Lung (tissue), 16 donors: ENCODE measurements around the gene B3GNT8. TPM values are rescaled to one million over a fixed set of nuclear protein-coding genes. Genes with fewer than 3 reads are reported as not detected.
A peak's percentile ranks its signal among the peaks of the same experiment; 100 is the strongest.
"Not testable (repeated sequence)": the region's sequence is repeated elsewhere in the genome, so short reads cannot be mapped to it uniquely, and the experiment has no call there.

Experiments used
- ATAC-seq: fragments of 200-7000 bp; cut with Tn5 transposase; one replicate; pipeline ENCODE4 v1.9.1; 2020; ENCODE audit warnings: moderate number of reproducible peaks; ENCODE audit not compliant: insufficient read depth, low FRiP score
- DNase-seq, 3 donors: peaks; one replicate each; pipeline ENCODE4 v3.0.0-alpha.2; 2013 to 2017
- H3K27ac ChIP-seq, 2 donors: one replicate each; pipeline ENCODE4 v1.5.1; 2013; ENCODE audit warnings: mild to moderate bottlenecking in 2 of 2, moderate library complexity in 2 of 2, control low read depth in 1 of 2, inconsistent platforms in 1 of 2, low read depth in 1 of 2, low read length in 1 of 2
- H3K27me3 ChIP-seq, 3 donors: one replicate each; pipeline ENCODE4 v1.5.1; 2013; ENCODE audit warnings: low read length in 2 of 3; ENCODE audit not compliant: control insufficient read depth in 3 of 3, insufficient read depth in 3 of 3
- H3K36me3 ChIP-seq, 4 donors: one replicate each; pipeline ENCODE4 v1.5.1; 2013; ENCODE audit warnings: low read length in 4 of 4, mild to moderate bottlenecking in 1 of 4, moderate library complexity in 1 of 4; ENCODE audit not compliant: control insufficient read depth in 4 of 4, insufficient read depth in 4 of 4
- H3K4me1 ChIP-seq, 5 donors: one replicate each; pipeline ENCODE4 v1.5.1; 2013; ENCODE audit warnings: low read length in 5 of 5, mild to moderate bottlenecking in 2 of 5, moderate library complexity in 1 of 5; ENCODE audit not compliant: control insufficient read depth in 5 of 5, insufficient read depth in 5 of 5
- H3K4me3 ChIP-seq: one replicate; pipeline ENCODE4 v1.5.1; 2013; ENCODE audit warnings: mild to moderate bottlenecking, control low read depth, moderate library complexity
- H3K9ac ChIP-seq, 2 donors: one replicate each; pipeline ENCODE4 v1.5.1; 2013; ENCODE audit warnings: low read length in 2 of 2, control low read depth in 1 of 2; ENCODE audit not compliant: insufficient read depth in 1 of 2
- H3K9me3 ChIP-seq, 4 donors: one replicate each; pipeline ENCODE4 v1.5.1; 2013; ENCODE audit warnings: low read length in 3 of 4, mild to moderate bottlenecking in 1 of 4, moderate library complexity in 1 of 4; ENCODE audit not compliant: control insufficient read depth in 4 of 4, insufficient read depth in 3 of 4
- WGBS, 2 donors: extraction: QIAGEN DNeasy Blood & Tissue Kit; methylation state at CpG; one replicate each; pipeline ENCODE4 v1.1.7; 2013; 5-methylcytosine and 5-hydroxymethylcytosine counted together
- long read RNA-seq, 5 donors: transcript quantifications; one replicate each; lab custom pipeline, GENCODE V29; 2026
- polyA plus RNA-seq, 2 donors: library from polyadenylated mRNA; stranded (reverse); fragments of 200-250 nt; gene quantifications; one replicate each; pipeline ENCODE4 v1.2.1, GENCODE V29; 2013
- total RNA-seq, 2 donors: library from RNA; depleted of rRNA in 1 of 2; stranded (reverse); fragments of >200 nt in 1 of 2; gene quantifications; one replicate each; pipeline ENCODE4 v1.2.1, GENCODE V29; 2014 to 2021
- TF ChIP-seq, protein P1 (sequence below): IDR thresholded peaks from 2 replicates; pipeline ENCODE4 v1.5.1; 2012; ENCODE audit warnings: mild to moderate bottlenecking; ENCODE audit errors: control extremely low read depth, extremely low read depth
- donor health status: control.
- donor health status: control.
- donor health status: Bipolar disorder and iron deficiency.
- donor health status: healthy.
- donor health status: DM: yes; HTN: yes; CAD: no.

The B3GNT8 gene, protein sequence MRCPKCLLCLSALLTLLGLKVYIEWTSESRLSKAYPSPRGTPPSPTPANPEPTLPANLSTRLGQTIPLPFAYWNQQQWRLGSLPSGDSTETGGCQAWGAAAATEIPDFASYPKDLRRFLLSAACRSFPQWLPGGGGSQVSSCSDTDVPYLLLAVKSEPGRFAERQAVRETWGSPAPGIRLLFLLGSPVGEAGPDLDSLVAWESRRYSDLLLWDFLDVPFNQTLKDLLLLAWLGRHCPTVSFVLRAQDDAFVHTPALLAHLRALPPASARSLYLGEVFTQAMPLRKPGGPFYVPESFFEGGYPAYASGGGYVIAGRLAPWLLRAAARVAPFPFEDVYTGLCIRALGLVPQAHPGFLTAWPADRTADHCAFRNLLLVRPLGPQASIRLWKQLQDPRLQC
- 10 to 100 TPM in 1 of 2 donors, 1 to 10 TPM in 1; 6.2 to 30.5 TPM for total RNA-seq
- polyA plus RNA-seq = 10 to 100 TPM; 35.1 to 39.0 TPM
- long read RNA-seq, donor 1, partial matches to known transcripts = 6 of 7 reads
- long read RNA-seq, donor 1, other reads (novel, unspliced or antisense) = 0 of 7 reads
- long read RNA-seq, donor 2 = 0 reads
- long read RNA-seq, donor 3 = 0 reads
- long read RNA-seq, donor 4 = 0 reads
- long read RNA-seq, donor 5, partial matches to known transcripts = 6 of 6 reads
- long read RNA-seq, donor 5, other reads (novel, unspliced or antisense) = 0 of 6 reads

DNA sequence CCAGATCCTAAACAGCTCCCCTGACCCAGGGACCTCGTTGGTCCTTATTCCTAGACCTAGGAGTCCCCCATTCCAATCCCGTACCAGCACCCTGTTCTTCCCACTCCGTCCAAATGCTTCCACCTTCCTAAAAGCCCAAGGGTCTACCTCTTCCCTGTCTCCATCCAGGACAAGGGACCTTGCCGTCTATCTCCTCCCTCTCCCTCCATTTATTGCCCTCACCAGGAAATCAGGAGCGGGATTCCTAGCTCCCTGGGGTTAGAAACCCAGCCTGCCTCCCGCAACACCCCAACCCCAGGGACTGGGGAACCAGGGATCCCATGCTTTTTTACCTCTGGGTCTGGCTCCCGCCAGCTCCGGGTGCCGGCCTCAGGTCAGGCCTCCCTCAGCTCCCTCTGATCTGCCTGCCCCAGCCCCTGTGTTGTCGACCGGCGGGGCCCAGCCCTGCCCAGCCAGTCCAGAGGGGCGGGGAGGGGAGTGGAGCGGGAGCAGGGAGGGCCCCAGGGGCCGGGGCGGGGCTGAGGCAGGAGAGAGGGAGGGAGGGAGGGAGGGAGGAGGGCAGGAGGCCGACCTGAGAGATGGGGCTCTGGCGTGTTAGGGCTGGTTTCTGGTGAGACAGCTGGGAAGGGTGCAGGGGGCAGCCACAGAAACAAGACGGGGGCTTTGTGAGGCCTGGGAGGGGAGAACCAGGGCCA lies at the start of gene B3GNT8:
Gene B3GNT8, minus strand, starts transcription at position 423 of the 695 bp plus-strand sequence. CDS start 596 bp downstream, outside the sequence.
- H3K36me3 ChIP-seq = peaks cover 0 to 30% (median 6%) of the 10 kb centered on the region in 4 donors
- peak within 1 kb of the TSS; percentile 66 to 90 for H3K27ac ChIP-seq
- peak; percentile 87 for ATAC-seq
- H3K9me3 ChIP-seq = no peaks in the 10 kb centered on the region
- 7 to 8% methylated on average over 16 to 19 of the region's 19 CpGs for WGBS, 2 donors
- H3K4me3 ChIP-seq = peak within 1 kb of the TSS; percentile 35
- TF ChIP-seq, protein P1, sequence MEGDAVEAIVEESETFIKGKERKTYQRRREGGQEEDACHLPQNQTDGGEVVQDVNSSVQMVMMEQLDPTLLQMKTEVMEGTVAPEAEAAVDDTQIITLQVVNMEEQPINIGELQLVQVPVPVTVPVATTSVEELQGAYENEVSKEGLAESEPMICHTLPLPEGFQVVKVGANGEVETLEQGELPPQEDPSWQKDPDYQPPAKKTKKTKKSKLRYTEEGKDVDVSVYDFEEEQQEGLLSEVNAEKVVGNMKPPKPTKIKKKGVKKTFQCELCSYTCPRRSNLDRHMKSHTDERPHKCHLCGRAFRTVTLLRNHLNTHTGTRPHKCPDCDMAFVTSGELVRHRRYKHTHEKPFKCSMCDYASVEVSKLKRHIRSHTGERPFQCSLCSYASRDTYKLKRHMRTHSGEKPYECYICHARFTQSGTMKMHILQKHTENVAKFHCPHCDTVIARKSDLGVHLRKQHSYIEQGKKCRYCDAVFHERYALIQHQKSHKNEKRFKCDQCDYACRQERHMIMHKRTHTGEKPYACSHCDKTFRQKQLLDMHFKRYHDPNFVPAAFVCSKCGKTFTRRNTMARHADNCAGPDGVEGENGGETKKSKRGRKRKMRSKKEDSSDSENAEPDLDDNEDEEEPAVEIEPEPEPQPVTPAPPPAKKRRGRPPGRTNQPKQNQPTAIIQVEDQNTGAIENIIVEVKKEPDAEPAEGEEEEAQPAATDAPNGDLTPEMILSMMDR = no peak
- peak; percentile 75 to 89 (median 84) for DNase-seq
- no peaks in the 10 kb centered on the region for H3K27me3 ChIP-seq
- peak within 1 kb of the TSS; percentile 33 to 45 for H3K9ac ChIP-seq
- peaks cover 0 to 23% (median 13%) of the 10 kb centered on the region in 5 donors for H3K4me1 ChIP-seq

DNA sequence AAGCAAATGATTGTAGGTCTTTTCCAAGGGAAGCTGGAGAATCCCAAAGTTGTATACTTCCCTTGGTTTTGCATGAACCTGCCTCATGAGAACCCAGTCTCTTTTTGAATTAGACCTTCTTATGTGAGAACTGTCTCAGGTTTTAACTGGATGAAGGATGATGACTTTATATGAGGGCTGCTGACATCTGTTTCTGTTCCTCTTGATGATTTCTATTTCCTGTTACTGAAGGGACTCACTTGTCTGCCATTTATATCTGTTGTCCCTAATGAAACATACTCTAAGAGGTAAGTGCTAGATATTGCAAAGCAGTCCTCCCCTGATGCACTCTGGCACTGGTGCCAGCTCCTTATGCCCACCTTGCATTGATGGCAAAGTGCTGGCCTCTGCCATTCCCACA lies 49.4 kb upstream of the B3GNT8 start:
- H3K27ac ChIP-seq = peak overlapping the region in 1 of 2 donors; percentile 69
- ATAC-seq = no peak
- H3K27me3 ChIP-seq = peaks cover 0 to 10% (median 9%) of the 10 kb centered on the region in 3 donors
- no peak overlapping the region for H3K4me3 ChIP-seq
- H3K9ac ChIP-seq = no peak overlapping the region
- no peaks in the 10 kb centered on the region for H3K36me3 ChIP-seq
- H3K9me3 ChIP-seq = no peaks in the 10 kb centered on the region
- DNase-seq = no peak
- TF ChIP-seq, protein P1 = no peak
- H3K4me1 ChIP-seq = peaks cover 0 to 7% (median 0%) of the 10 kb centered on the region in 5 donors

DNA sequence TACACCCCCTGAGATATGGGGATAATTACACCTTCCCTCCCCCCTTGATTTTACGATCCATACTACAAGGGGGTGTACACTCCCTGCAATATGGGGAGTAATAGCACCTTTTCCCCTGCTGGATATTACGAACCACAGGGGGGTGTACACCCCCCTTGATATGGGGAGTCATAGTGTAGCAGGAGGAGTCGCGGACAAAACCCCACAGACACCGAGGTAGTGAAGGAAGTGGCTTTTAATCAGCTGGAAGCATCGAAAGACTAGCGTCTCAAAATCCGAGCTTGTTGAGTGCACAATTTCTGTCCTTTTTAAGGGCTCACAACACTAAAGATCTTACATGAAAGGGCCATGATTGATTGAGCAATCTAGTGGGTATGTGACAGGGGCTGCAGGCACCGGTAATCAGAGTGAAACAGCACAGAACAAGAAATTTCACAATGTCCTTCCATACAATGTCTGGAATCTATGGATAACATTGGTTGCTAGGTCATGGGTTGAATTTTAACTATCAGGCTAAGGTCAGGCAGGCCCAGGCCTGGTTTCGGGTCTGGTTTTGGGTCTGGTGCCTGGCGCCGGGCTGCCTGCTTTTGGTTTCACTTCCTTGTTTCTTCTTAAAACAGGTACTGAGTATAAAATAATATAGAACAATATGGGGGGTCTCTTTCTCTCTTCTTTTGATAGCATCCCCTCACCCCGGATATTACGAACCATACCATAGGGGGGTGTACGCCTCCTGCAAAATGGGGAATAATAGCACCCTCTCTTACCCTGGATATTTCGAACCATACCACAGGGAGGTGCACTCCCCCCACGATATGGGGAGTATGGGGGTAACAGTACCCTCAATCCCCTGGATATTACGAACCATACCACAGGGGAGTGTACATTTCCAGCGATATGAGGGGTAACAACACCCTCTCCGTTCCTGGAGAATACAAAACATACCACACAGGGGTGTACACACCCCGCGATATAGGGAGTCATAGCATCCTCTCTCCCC lies 36.4 kb upstream of the B3GNT8 start:
- peaks cover 0 to 12% (median 7%) of the 10 kb centered on the region in 3 donors for H3K27me3 ChIP-seq
- not testable (repeated sequence) for H3K4me1 ChIP-seq, DNase-seq, H3K9ac ChIP-seq, H3K27ac ChIP-seq, ATAC-seq, H3K4me3 ChIP-seq, H3K9me3 ChIP-seq, H3K36me3 ChIP-seq
- 63 to 71% methylated on average over 22 of the region's 22 CpGs for WGBS, 2 donors
